Aorta (tissue), 5 donors: Measurements from ENCODE around the gene FOLR3. TPM values are rescaled to one million over a fixed set of nuclear protein-coding genes. Genes with fewer than 3 reads are reported as not detected.

Source experiments
- ATAC-seq: fragments of 200-7000 bp; cut with Tn5 transposase; one replicate; pipeline ENCODE4 v1.9.1; 2022; ENCODE audit warnings: moderate library complexity; ENCODE audit not compliant: low FRiP score
- DNase-seq, 2 donors: peaks; one replicate each; pipeline ENCODE4 v3.0.0-alpha.2; 2020
- H3K27ac ChIP-seq, 2 donors: one replicate each; pipeline ENCODE4 v1.5.1; 2013; ENCODE audit warnings: low read length in 2 of 2, mild to moderate bottlenecking in 2 of 2, moderate library complexity in 2 of 2, control low read depth in 1 of 2, inconsistent platforms in 1 of 2, low read depth in 1 of 2
- H3K27me3 ChIP-seq, 2 donors: one replicate each; pipeline ENCODE4 v1.6.1; 2013; ENCODE audit warnings: control low read depth in 1 of 2, low read length in 1 of 2, mild to moderate bottlenecking in 1 of 2, moderate library complexity in 1 of 2; ENCODE audit not compliant: insufficient read depth in 2 of 2, control insufficient read depth in 1 of 2
- H3K36me3 ChIP-seq, 2 donors: one replicate each; pipeline ENCODE4 v1.6.1; 2013; ENCODE audit warnings: control low read depth in 1 of 2, low read length in 1 of 2, mild to moderate bottlenecking in 1 of 2; ENCODE audit not compliant: insufficient read depth in 2 of 2, control insufficient read depth in 1 of 2
- H3K4me1 ChIP-seq, 2 donors: one replicate each; pipeline ENCODE4 v1.6.1; 2013; ENCODE audit warnings: low read length in 2 of 2, control low read depth in 1 of 2, mild to moderate bottlenecking in 1 of 2, moderate library complexity in 1 of 2; ENCODE audit not compliant: insufficient read depth in 2 of 2, control insufficient read depth in 1 of 2
- H3K4me3 ChIP-seq, 2 donors: one replicate each; pipeline ENCODE4 v1.5.1; 2013; ENCODE audit warnings: low read length in 2 of 2, control low read depth in 1 of 2, mild to moderate bottlenecking in 1 of 2
- H3K9me3 ChIP-seq: one replicate; pipeline ENCODE4 v1.6.1; 2013; ENCODE audit warnings: mild to moderate bottlenecking, low read length; ENCODE audit not compliant: control insufficient read depth
- whole genome bisulfite sequencing, 2 donors: extraction: QIAGEN DNeasy Blood & Tissue Kit; methylation state at CpG; one replicate each; pipeline ENCODE4 v1.1.7; 2013; 5-methylcytosine and 5-hydroxymethylcytosine counted together
- intact Hi-C, 2 donors: fragments of 100-400 bp; cut with DNase I; formaldehyde crosslinking; loops; one replicate each; pipeline versions ENCODE4 v1.14.2 to v1.15.0; 2022
- polyA plus RNA-seq, 2 donors: library from polyadenylated mRNA; stranded (reverse); fragments of 200-250 nt; gene quantifications; one replicate each; pipeline ENCODE4 v1.2.3, GENCODE V29; 2013
- total RNA-seq, 2 donors: library from RNA; stranded (reverse); fragmentation: NEBNext Ultra II Directional; extraction: Animal tissue kit (Norgen Biotek cat#: 25700); gene quantifications; one replicate each; pipeline ENCODE4 v1.2.1, GENCODE V29; 2021
- donor health status: healthy with polysubstance abuse.
- donor health status: Bipolar disorder and iron deficiency.
- donor health status: DM: no; HTN: no; CAD: no.
- donor health status: DM: no; HTN: no; CAD: no.
- donor health status: DM: yes; HTN: yes; CAD: no.

FOLR3 gene
- total and polyA plus RNA-seq, 4 donors = 4.7 TPM; not detected in 3

DNA sequence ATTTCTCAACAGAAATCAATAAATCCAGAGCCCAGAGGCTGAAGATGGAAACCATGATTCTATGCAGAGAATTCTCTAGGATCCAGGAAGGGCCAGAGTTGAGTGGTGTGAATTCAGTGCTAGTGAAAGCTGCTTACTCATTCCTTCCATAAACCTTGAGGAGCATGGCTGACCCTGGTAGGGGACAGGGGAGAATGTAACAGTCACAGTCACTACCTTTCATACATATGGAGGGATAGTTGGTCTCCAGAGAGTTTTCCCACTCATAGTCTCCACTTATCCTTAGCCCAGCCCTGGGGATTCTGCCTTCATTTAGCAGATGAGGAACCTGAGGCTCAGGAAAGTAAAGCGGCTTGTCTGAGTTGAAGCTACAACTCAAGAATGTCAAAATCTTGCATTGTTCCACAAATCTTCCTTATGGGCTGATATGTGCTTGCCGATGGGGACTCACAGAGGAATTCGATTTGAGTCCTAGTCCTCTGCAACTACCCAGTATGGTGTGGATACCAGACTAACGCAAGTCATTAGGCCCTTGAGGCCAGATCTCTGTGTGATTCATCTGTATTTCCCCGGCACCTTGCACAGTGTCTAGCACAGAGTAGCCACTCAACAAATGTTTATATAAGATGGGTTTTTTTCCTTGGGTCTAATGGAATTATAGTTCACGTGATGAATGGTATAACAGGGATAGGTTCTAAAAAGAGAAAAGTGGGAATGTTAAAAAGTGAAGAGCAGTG lies 19.3 kb upstream of the FOLR3 start:
- Histone ChIP-seq H3K27ac (no peak overlapping the region), H3K4me1 (no peaks in the 10 kb centered on the region), H3K36me3 (no peaks in the 10 kb centered on the region), H3K4me3 (no peak overlapping the region), H3K27me3 (no peaks in the 10 kb centered on the region), H3K9me3 (no peaks in the 10 kb centered on the region)
- DNase-seq (no peak), ATAC-seq (no peak)
- intact Hi-C loops = loop anchor here in 1 of 2 donors (10.0 kb wide), 1 partner anchor 119 kb away; no protein-coding TSS in a partner anchor
- WGBS, 2 donors = 91 to 93% methylated on average over 6 of the region's 6 CpGs

DNA sequence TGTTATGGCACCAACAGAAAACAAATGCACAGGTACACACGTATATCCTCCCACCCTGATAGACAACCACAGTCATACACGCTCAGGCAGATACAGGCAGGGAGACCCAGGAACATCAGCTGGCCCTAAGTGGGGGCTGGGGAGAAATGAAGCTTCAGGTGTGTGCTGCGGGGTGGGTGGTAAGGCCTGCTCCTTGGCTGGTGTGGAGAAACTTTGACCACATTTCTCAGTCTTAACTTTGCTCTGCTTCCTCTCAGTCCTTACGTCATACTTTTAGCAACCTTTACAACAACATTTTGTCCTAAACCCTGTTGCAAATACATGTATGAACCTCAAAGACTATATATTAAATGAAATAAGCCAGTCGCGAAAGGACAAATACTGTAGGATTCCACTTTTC lies 16.3 kb upstream of the FOLR3 start:
- DNase-seq (no peak), ATAC-seq (no peak)

DNA sequence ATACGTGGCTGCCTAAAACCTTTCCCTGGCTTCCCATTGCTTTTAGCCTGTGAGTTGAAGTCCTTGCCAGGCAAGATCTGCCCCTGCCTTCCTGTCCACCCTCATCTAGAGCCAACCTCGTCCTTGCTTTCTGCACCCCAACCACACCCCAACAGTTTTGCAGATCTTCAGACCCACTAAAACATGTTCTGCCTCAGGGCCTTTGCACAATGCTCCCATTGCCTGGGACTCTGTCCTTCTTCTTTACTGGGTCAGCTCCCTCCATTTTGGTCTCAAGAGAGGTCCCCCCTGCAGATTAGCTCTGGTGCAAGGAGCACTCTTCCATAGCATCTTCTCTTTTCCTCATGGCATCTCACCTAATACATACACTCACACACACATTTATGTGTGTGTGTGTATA lies 14.6 kb upstream of the FOLR3 start:
- no peaks in the 10 kb centered on the region for H3K9me3 ChIP-seq
- WGBS, 2 donors = 68 to 83% methylated on average over 2 of the region's 2 CpGs
- DNase-seq (no peak), ATAC-seq (no peak)
- H3K27me3 ChIP-seq = peaks cover 0 to 2% of the 10 kb centered on the region in 2 donors
- intact Hi-C loops = no loop called here
- H3K27ac ChIP-seq = no peak overlapping the region
- no peak overlapping the region for H3K4me3 ChIP-seq
- H3K36me3 ChIP-seq = no peaks in the 10 kb centered on the region
- H3K4me1 ChIP-seq = no peaks in the 10 kb centered on the region

More for the DNA sequence above, 16.3 kb upstream of the FOLR3 start:
- no peaks in the 10 kb centered on the region for H3K9me3 ChIP-seq
- intact Hi-C loops = loop anchor here in 1 of 2 donors (10.0 kb wide), 1 partner anchor 116 kb away; no protein-coding TSS in a partner anchor
- H3K4me3 ChIP-seq = no peak overlapping the region
- no peak overlapping the region for H3K27ac ChIP-seq
- no peaks in the 10 kb centered on the region for H3K4me1 ChIP-seq
- no peaks in the 10 kb centered on the region for H3K36me3 ChIP-seq
- 76 to 79% methylated on average over 6 of the region's 6 CpGs for WGBS, 2 donors
- peaks cover 0 to 2% of the 10 kb centered on the region in 2 donors for H3K27me3 ChIP-seq

DNA sequence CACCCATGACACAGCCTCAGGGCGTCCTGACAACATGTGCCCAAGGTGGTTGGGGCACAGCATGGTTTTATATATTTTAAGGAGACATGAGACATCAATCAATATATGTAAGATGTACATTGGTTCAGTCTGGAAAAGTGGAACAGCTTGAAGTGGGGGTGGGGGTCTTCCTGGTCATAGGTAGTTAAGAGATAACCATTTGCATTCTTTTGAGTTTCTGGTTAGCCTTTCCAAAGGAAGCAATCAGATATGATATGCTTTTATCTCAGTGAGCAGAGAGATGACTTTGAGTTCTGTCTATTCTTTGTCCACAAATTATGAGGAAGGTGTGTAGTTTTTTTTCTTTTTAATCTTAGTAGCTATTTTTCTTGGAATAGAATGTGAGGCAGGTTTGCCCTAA lies 12.9 kb upstream of the FOLR3 start:
- no peaks in the 10 kb centered on the region for H3K4me1 ChIP-seq
- no peaks in the 10 kb centered on the region for H3K9me3 ChIP-seq
- ATAC-seq = no peak
- peaks cover 0 to 2% of the 10 kb centered on the region in 2 donors for H3K27me3 ChIP-seq
- H3K4me3 ChIP-seq = no peak overlapping the region
- DNase-seq = no peak
- WGBS, 2 donors = 80 to 91% methylated on average over 1 of the region's 1 CpG
- no peak overlapping the region for H3K27ac ChIP-seq
- no peaks in the 10 kb centered on the region for H3K36me3 ChIP-seq
- intact Hi-C loops = no loop called here

DNA sequence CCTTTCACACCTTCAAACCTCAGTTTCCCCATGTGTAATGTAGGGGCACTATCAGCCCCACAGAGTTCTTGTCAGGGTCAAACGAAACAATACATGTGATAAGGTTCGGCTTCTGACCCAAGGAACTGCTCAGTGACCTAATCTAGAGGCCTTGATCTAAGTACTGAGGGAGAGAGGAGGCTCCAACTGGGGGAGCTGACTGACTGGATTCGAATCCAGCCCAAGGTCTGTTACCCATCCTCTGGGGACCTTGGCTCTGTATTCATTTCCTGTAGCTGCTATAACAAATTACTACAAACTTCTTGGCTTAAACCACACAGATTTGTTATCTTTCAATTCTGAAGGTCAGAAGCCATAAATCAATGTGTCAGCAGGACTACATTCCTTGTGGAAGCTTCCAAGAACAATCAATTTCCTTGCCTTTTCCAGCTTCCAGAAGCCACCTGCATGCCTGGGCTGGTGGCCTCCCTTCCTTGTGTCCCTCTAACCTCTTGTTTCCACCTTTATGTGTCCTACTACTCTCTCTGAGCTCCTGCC lies 12.3 kb upstream of the FOLR3 start:
- no peaks in the 10 kb centered on the region for H3K36me3 ChIP-seq
- H3K9me3 ChIP-seq = no peaks in the 10 kb centered on the region
- H3K4me1 ChIP-seq = no peaks in the 10 kb centered on the region
- ATAC-seq = no peak
- DNase-seq = no peak
- no peak overlapping the region for H3K4me3 ChIP-seq
- peaks cover 0 to 2% of the 10 kb centered on the region in 2 donors for H3K27me3 ChIP-seq
- 57 to 64% methylated on average over 3 of the region's 3 CpGs for WGBS, 2 donors
- no peak overlapping the region for H3K27ac ChIP-seq
- intact Hi-C loops = no loop called here

DNA sequence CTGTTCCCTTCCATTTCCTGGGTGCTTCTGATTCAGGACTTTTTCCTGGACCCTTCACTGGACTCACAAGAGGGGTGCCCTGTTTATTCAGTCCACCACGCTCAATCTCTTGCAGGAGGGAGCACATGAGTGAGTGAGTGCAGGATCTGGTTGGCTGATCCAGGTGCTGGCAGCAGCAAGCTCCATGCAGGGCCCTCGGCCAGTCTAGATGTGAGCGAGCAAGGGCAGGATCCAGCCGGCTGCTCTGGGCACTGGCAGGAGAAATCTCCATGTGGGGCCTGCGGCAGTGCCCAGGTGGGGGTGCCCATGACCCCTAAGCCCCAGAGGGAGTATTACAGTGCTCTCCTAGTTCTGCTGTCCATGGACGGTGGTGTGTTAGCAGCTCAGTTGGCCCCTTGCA lies 11.5 kb upstream of the FOLR3 start:
- no peak overlapping the region for H3K27ac ChIP-seq
- intact Hi-C loops = no loop called here
- no peaks in the 10 kb centered on the region for H3K4me1 ChIP-seq
- H3K4me3 ChIP-seq = no peak overlapping the region
- H3K9me3 ChIP-seq = no peaks in the 10 kb centered on the region
- H3K36me3 ChIP-seq = no peaks in the 10 kb centered on the region
- no peak for ATAC-seq
- peaks cover 0 to 2% of the 10 kb centered on the region in 2 donors for H3K27me3 ChIP-seq
- 54 to 58% methylated on average over 6 of the region's 6 CpGs for WGBS, 2 donors
- no peak for DNase-seq

DNA sequence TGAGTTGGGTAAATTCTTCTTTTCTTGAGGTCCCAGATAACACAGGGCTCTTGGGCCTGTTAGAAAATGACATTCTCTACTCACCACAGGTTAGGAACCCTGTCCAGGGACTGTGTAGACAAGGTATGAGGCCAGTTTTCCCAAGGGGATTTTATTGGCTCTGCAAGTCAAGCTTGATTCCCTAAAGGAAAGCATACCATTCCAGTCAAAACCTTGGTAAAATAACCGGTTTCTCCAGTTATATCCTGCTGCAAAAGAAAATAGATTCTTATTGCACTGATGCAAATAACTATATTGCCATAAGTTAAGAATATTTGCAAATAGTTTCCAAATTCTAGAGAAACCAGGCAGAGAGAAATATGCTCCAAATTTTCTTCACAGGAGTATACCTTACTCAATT lies 9.6 kb upstream of the FOLR3 start:
- H3K36me3 ChIP-seq = no peaks in the 10 kb centered on the region
- peaks cover 0 to 2% of the 10 kb centered on the region in 2 donors for H3K27me3 ChIP-seq
- H3K27ac ChIP-seq = no peak overlapping the region
- H3K4me3 ChIP-seq = no peak overlapping the region
- DNase-seq (no peak), ATAC-seq (no peak)
- intact Hi-C loops = no loop called here
- H3K9me3 ChIP-seq = no peaks in the 10 kb centered on the region
- H3K4me1 ChIP-seq = no peaks in the 10 kb centered on the region
- 38% methylated on average over 1 of the region's 1 CpG for WGBS, 2 donors

DNA sequence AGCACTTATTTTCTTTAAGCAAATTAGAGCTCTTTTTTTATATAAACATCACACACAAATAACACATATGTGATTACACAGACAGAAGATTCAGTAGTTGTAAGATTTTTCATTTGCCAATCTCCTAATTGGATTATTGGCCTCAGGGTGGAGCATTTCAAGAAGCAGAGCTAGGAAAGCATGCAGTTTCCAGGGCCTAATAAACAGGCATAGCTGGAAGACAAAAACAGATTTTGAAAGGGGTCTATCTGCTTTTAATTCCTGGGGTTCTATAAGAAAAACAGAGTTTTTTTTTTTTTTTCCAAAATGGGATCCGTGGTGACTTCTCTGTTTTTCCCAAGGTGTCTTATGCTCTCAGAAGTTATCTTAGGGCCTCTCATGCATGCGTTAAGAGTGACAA lies 7.6 kb upstream of the FOLR3 start:
- no peak for ATAC-seq
- no peaks in the 10 kb centered on the region for H3K9me3 ChIP-seq
- intact Hi-C loops = no loop called here
- no peak for DNase-seq
- WGBS, 2 donors = 59 to 66% methylated on average over 2 of the region's 2 CpGs
- H3K4me1 ChIP-seq = no peaks in the 10 kb centered on the region
- no peaks in the 10 kb centered on the region for H3K36me3 ChIP-seq
- H3K27me3 ChIP-seq = peaks cover 0 to 1% of the 10 kb centered on the region in 2 donors
- H3K27ac ChIP-seq = no peak overlapping the region
- H3K4me3 ChIP-seq = no peak overlapping the region

DNA sequence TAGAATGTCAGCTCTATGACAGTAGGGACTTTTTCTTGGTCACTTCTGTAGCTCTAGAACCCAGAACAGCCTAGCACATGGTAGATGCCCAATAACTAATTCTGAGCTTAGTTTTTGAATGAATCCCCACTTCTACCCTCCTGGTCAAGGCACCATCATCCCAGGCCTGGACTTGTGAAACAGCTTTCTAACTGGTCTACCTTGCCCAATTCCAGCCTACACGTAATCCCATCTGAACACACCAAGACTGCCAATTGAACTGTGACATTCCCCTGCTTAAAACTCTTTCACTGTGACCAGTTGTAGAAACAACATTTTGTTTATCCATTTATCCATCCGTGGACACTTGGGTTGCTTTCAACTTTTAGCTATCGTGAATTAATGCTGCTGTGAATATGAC lies 6.1 kb upstream of the FOLR3 start:
- no peak overlapping the region for H3K4me3 ChIP-seq
- no peak overlapping the region for H3K27ac ChIP-seq
- WGBS, 2 donors = 84 to 91% methylated on average over 3 of the region's 3 CpGs
- intact Hi-C loops = no loop called here
- ATAC-seq (no peak), DNase-seq (no peak)
- H3K4me1 ChIP-seq = no peaks in the 10 kb centered on the region
- H3K36me3 ChIP-seq = no peaks in the 10 kb centered on the region
- H3K27me3 ChIP-seq = peaks cover 0 to 1% of the 10 kb centered on the region in 2 donors
- no peaks in the 10 kb centered on the region for H3K9me3 ChIP-seq
